Tibial artery (tissue), 4 donors: ENCODE results near the gene CFAP73.

Experiments used
- DNase-seq, 2 donors: peaks; one replicate each; pipeline ENCODE4 v3.0.0-alpha.2; 2019
- H3K27ac ChIP-seq, 2 donors: fragments of 200-600 bp; sonication (generic) in 1 of 2; 1 replicate in 1 of 2; 2 replicates in 1 of 2; pipeline ENCODE4 v1.5.1; 2018 to 2019; ENCODE audit warnings: mild to moderate bottlenecking in 1 of 2
- H3K27me3 ChIP-seq, 2 donors: fragments of 200-600 bp; sonication (generic) in 1 of 2; one replicate each; pipeline versions ENCODE4 v1.5.1 to v1.6.0; 2016 to 2019
- H3K36me3 ChIP-seq, 3 donors: fragments of 200-600 bp; sonication (generic) in 2 of 3; one replicate each; pipeline ENCODE4 v1.5.1; 2016 to 2019; ENCODE audit warnings: mild to moderate bottlenecking in 2 of 3
- H3K4me1 ChIP-seq, 4 donors: fragments of 200-600 bp; sonication (generic) in 2 of 4; 1 replicate in 3 of 4; 2 replicates in 1 of 4; pipeline ENCODE4 v1.5.1; 2016 to 2019
- H3K4me3 ChIP-seq, 2 donors: fragments of 200-600 bp; sonication (generic) in 1 of 2; 1 replicate in 1 of 2; 2 replicates in 1 of 2; pipeline ENCODE4 v1.5.1; 2018 to 2019; ENCODE audit warnings: mild to moderate bottlenecking in 2 of 2
- H3K9me3 ChIP-seq, 3 donors: fragments of 200-600 bp; sonication (generic) in 1 of 3; one replicate each; pipeline ENCODE4 v1.5.1; 2016 to 2019
- CTCF ChIP-seq, 2 experiments: fragments of 200-600 bp in 1 of 2; fragments of 450-650 bp in 1 of 2; IDR thresholded peaks; one replicate each; pipeline ENCODE4 v1.5.1; 2017 to 2019; ENCODE audit warnings: antibody characterized with exemption in 2 of 2, mild to moderate bottlenecking in 1 of 2, moderate library complexity in 1 of 2
- intact Hi-C: fragments of 100-400 bp; cut with DNase I; formaldehyde crosslinking; loops from one replicate; pipeline ENCODE4 v1.15.0; 2023; ENCODE audit warnings: low total_unique reads

Gene CFAP73

DNA sequence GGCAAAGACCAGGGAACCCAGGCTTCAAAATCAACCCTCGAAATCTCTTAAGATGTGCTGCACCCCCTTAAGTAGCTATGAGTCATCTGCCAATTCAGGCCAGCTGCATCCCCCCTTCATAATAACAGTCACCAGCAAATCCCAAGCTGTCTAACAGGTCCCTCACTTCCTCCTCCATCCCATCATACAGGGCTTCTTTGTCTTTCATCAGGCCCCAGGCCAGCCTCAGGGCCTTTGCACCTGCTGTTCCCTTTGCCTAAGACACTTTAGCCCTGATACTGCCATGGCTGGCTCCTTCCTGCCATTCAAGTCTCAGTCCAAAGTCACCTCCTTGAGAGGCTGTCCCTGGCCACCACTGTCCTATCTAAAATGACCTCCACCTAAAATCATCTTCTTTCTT is 18.0 kb upstream of the CFAP73 start:
- H3K9me3 ChIP-seq = no peaks in the 10 kb centered on the region
- H3K27me3 ChIP-seq = peaks cover 0 to 69% of the 10 kb centered on the region in 2 donors
- no peak overlapping the region for H3K27ac ChIP-seq
- no peaks in the 10 kb centered on the region for H3K36me3 ChIP-seq
- no peak for TF ChIP-seq CTCF (IDR thresholded peaks at IDR 0.05)
- H3K4me3 ChIP-seq = no peak overlapping the region
- intact Hi-C loops = no loop called here
- H3K4me1 ChIP-seq = peaks cover 0 to 12% (median 0%) of the 10 kb centered on the region in 4 donors
- no peak for DNase-seq

DNA sequence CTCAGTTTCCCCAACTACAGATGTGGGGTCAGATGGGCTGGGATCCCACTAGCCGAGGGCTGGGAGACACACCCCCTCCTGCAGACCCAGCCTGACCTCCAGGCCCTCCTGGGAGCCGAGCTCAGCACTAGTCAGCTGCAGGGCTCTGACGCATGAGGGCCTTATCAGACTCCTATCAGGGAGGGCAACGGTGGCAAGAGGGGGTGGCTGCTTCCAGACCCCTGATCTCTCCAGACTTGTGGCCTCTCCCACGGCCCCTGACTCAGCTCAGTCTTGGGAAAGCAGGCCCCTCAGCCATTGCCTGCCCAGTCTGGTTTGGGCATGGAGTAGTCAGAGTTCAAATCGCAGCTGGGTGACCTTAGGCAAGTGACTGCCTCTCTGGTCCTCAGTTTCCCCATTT is 16.5 kb upstream of the CFAP73 start:
- DNase-seq = no peak
- H3K36me3 ChIP-seq = no peaks in the 10 kb centered on the region
- intact Hi-C loops = no loop called here
- H3K4me1 ChIP-seq = peaks cover 0 to 14% (median 0%) of the 10 kb centered on the region in 4 donors
- H3K27ac ChIP-seq = no peak overlapping the region
- H3K27me3 ChIP-seq = peaks cover 0 to 76% of the 10 kb centered on the region in 2 donors
- H3K4me3 ChIP-seq = no peak overlapping the region
- no peaks in the 10 kb centered on the region for H3K9me3 ChIP-seq
- TF ChIP-seq CTCF (IDR thresholded peaks at IDR 0.05) = no peak

- Histone ChIP-seq H3K9me3 (no peaks in the 10 kb centered on the region), H3K4me1 (peaks cover 0 to 14% (median 0%) of the 10 kb centered on the region in 4 donors), H3K27me3 (peaks cover 0 to 77% of the 10 kb centered on the region in 2 donors), H3K36me3 (no peaks in the 10 kb centered on the region), H3K4me3 (no peak overlapping the region), H3K27ac (no peak overlapping the region)
- intact Hi-C loops = no loop called here
- TF ChIP-seq CTCF (IDR thresholded peaks at IDR 0.05) = no peak
- DNase-seq = no peak
Measured at GRCh38 chr12:113133666-113134065, 15.9 kb upstream of the CFAP73 start.

GRCh38 chr12:113134071-113134470 is 15.5 kb upstream of the CFAP73 start:
- no peak overlapping the region for H3K4me3 ChIP-seq
- no peak for DNase-seq
- no peaks in the 10 kb centered on the region for H3K9me3 ChIP-seq
- no peak for TF ChIP-seq CTCF (IDR thresholded peaks at IDR 0.05)
- peaks cover 0 to 77% of the 10 kb centered on the region in 2 donors for H3K27me3 ChIP-seq
- H3K27ac ChIP-seq = no peak overlapping the region
- no peaks in the 10 kb centered on the region for H3K36me3 ChIP-seq
- peaks cover 0 to 14% (median 0%) of the 10 kb centered on the region in 4 donors for H3K4me1 ChIP-seq
- intact Hi-C loops = no loop called here

DNA sequence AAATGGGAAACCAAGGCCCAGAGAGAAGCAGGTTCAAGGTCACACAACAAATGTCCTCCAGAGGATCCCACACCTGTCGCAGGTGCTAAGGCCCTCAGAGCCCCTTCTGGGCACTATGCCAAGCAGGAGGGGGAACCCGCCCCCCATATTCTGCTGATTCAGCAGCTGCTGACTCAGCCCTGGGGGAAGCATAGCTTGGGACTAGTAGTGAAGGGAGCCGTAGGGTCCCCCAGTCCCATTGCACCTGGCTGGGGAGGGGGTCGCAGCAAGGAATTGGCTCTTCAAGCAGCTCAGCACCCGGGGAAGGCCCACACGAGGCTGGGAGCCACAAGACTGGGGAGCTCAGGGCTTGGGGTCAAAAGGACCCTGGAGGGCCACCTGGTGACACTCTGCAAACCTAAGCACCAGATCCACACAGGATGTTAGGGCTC is 15.0 kb upstream of the CFAP73 start:
- Histone ChIP-seq H3K36me3 (no peaks in the 10 kb centered on the region), H3K9me3 (no peaks in the 10 kb centered on the region), H3K4me1 (peaks cover 0 to 14% (median 0%) of the 10 kb centered on the region in 4 donors), H3K4me3 (no peak overlapping the region), H3K27me3 (peaks cover 0 to 73% of the 10 kb centered on the region in 2 donors), H3K27ac (no peak overlapping the region)
- intact Hi-C loops = no loop called here
- TF ChIP-seq CTCF (IDR thresholded peaks at IDR 0.05) = no peak
- DNase-seq = no peak
